ENCODE data around the gene PARD3B.

Gene PARD3B

GRCh38 chr2:204860274-204860673 lies 315.0 kb downstream of the PARD3B start:
- TF ChIP-seq REST (IDR thresholded peaks at IDR 0.05; ENCODE audit: insufficient replicate concordance, low read depth) (no peak), CTCF (IDR thresholded peaks at IDR 0.05; ENCODE audit: insufficient read depth, low read length) (no peak), GABPA (IDR thresholded peaks at IDR 0.05; ENCODE audit: low read depth) (no peak), POLR2AphosphoS5 (IDR thresholded peaks at IDR 0.05; ENCODE audit: low read depth) (no peak), SPI1 (IDR thresholded peaks at IDR 0.05; ENCODE audit: borderline replicate concordance, low read depth) (no peak)
- Histone ChIP-seq H3K27ac (replicated peaks) (no peak overlapping the region), H3K27me3 (ENCODE audit: insufficient read depth, poor library complexity, severe bottlenecking) (no peaks in the 10 kb centered on the region), H3K4me3 (replicated peaks; ENCODE audit: insufficient read depth, low read length) (no peak overlapping the region)
- no peak for DNase-seq (ENCODE audit: low read depth in 1 of 2, low spot score in 1 of 2)

GRCh38 chr2:204862809-204863208 lies 317.5 kb downstream of the PARD3B start:
- DNase-seq (ENCODE audit: low read depth in 1 of 2, low spot score in 1 of 2): no peak
- TF ChIP-seq REST (IDR thresholded peaks at IDR 0.05; ENCODE audit: insufficient replicate concordance, low read depth) (no peak), SPI1 (IDR thresholded peaks at IDR 0.05; ENCODE audit: borderline replicate concordance, low read depth) (no peak), CTCF (IDR thresholded peaks at IDR 0.05; ENCODE audit: insufficient read depth, low read length) (no peak), GABPA (IDR thresholded peaks at IDR 0.05; ENCODE audit: low read depth) (no peak), POLR2AphosphoS5 (IDR thresholded peaks at IDR 0.05; ENCODE audit: low read depth) (no peak)
- Histone ChIP-seq H3K27ac (replicated peaks) (no peak overlapping the region), H3K4me3 (replicated peaks; ENCODE audit: insufficient read depth, low read length) (no peak overlapping the region), H3K27me3 (ENCODE audit: insufficient read depth, poor library complexity, severe bottlenecking) (no peaks in the 10 kb centered on the region)

GRCh38 chr2:204863336-204863735 lies 318.1 kb downstream of the PARD3B start:
- DNase-seq (ENCODE audit: low read depth in 1 of 2, low spot score in 1 of 2): no peak
- no peaks in the 10 kb centered on the region for H3K27me3 ChIP-seq (ENCODE audit: insufficient read depth, poor library complexity, severe bottlenecking)
- H3K27ac ChIP-seq (replicated peaks): no peak overlapping the region
- H3K4me3 ChIP-seq (replicated peaks; ENCODE audit: insufficient read depth, low read length): no peak overlapping the region
- TF ChIP-seq REST (IDR thresholded peaks at IDR 0.05; ENCODE audit: insufficient replicate concordance, low read depth): no peak
- no peak for TF ChIP-seq CTCF (IDR thresholded peaks at IDR 0.05; ENCODE audit: insufficient read depth, low read length)
- TF ChIP-seq GABPA (IDR thresholded peaks at IDR 0.05; ENCODE audit: low read depth): no peak
- no peak for TF ChIP-seq SPI1 (IDR thresholded peaks at IDR 0.05; ENCODE audit: borderline replicate concordance, low read depth)
- no peak for TF ChIP-seq POLR2AphosphoS5 (IDR thresholded peaks at IDR 0.05; ENCODE audit: low read depth)
